Measurements from ENCODE around the gene TRPM2.

- TF ChIP-seq CTCF (IDR thresholded peaks at IDR 0.05; ENCODE audit: borderline replicate concordance, extremely low read depth, low read length, poor library complexity, severe bottlenecking) (no peak), EZH2 (IDR thresholded peaks at IDR 0.05; ENCODE audit: borderline replicate concordance, low read depth, low read length, severe bottlenecking) (no peak)
Measured at GRCh38 chr21:44463724-44464123, 110.3 kb downstream of the TRPM2 start.

All from DND-41 (cell line).